Right atrium auricular region (tissue), 2 donors: ENCODE results near the gene CDYL. TPM values are rescaled to one million over a fixed set of nuclear protein-coding genes. Genes with fewer than 3 reads are reported as not detected.

Experiments used
- DNase-seq: peaks from one replicate; pipeline ENCODE4 v3.0.0-alpha.2; 2019; ENCODE audit warnings: low spot score
- H3K27ac ChIP-seq, 2 donors: fragments of 200-600 bp; sonication (generic); 1 replicate in 1 of 2; 2 replicates in 1 of 2; pipeline ENCODE4 v1.5.1; 2016 to 2019
- H3K27me3 ChIP-seq, 2 donors: fragments of 200-600 bp; sonication (generic); one replicate each; pipeline versions ENCODE4 v1.5.1 to v1.6.0; 2017 to 2019
- H3K36me3 ChIP-seq: fragments of 200-600 bp; sonication (generic); one replicate; pipeline ENCODE4 v1.5.1; 2016
- H3K4me1 ChIP-seq, 2 donors: fragments of 200-600 bp; sonication (generic); one replicate each; pipeline versions ENCODE4 v1.5.1 to v1.6.0; 2017 to 2019
- H3K4me3 ChIP-seq, 2 donors: fragments of 200-600 bp; sonication (generic); 1 replicate in 1 of 2; 2 replicates in 1 of 2; pipeline ENCODE4 v1.5.1; 2017 to 2019; ENCODE audit warnings: mild to moderate bottlenecking in 1 of 2, moderate library complexity in 1 of 2
- H3K9me3 ChIP-seq, 2 donors: fragments of 200-600 bp; sonication (generic); one replicate each; pipeline ENCODE4 v1.5.1; 2019
- CTCF ChIP-seq, 2 donors: fragments of 200-600 bp; sonication (generic); IDR thresholded peaks; one replicate each; pipeline ENCODE4 v1.5.1; 2019; ENCODE audit warnings: antibody characterized with exemption in 2 of 2
- total RNA-seq, 2 donors: library from RNA; depleted of rRNA; stranded (reverse); fragments of >200 nt; gene quantifications; one replicate each; pipeline ENCODE4 v1.1.0, GENCODE V29; 2016

Gene CDYL
- total RNA-seq, 2 donors from 2014 or later: 23.7 to 28.9 TPM

DNA sequence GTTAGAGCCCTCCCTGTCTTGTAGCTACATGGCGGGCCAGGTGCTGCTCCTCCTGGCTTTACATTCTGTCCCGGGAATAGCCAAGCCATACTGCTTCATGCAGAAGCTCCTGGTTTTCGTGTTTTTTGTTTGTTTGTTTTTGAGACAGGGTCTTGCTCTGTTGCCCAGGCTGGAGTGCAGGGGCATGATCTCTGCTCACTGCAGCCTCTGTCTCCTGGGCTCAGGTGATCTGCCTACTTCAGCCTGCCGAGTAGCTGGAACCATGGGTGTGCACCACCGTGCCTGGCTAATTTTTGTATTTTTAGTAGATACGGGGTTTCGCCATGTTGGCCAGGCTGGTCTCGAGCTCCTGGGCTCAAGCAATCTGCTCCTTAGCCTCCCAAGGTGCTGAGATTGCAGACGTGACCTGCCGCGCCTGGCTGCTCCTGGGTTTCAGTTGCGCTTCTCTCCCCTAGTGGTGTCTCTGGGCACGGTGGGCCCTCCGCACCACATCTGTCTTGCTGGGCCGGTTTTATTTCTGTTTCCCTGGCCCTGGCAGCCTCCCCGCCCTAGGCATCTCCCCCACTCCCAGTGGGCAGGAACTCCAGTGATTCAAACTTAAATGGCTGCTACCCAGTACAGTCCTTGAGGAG, 12.9 kb downstream of the CDYL start:
- no peak overlapping the region for H3K4me3 ChIP-seq
- H3K36me3 ChIP-seq: no peaks in the 10 kb centered on the region
- peaks cover 0 to 12% of the 10 kb centered on the region in 2 donors for H3K4me1 ChIP-seq
- no peaks in the 10 kb centered on the region for H3K9me3 ChIP-seq
- TF ChIP-seq CTCF (IDR thresholded peaks at IDR 0.05): no peak
- no peaks in the 10 kb centered on the region for H3K27me3 ChIP-seq
- no peak for DNase-seq
- H3K27ac ChIP-seq: no peak overlapping the region

DNA sequence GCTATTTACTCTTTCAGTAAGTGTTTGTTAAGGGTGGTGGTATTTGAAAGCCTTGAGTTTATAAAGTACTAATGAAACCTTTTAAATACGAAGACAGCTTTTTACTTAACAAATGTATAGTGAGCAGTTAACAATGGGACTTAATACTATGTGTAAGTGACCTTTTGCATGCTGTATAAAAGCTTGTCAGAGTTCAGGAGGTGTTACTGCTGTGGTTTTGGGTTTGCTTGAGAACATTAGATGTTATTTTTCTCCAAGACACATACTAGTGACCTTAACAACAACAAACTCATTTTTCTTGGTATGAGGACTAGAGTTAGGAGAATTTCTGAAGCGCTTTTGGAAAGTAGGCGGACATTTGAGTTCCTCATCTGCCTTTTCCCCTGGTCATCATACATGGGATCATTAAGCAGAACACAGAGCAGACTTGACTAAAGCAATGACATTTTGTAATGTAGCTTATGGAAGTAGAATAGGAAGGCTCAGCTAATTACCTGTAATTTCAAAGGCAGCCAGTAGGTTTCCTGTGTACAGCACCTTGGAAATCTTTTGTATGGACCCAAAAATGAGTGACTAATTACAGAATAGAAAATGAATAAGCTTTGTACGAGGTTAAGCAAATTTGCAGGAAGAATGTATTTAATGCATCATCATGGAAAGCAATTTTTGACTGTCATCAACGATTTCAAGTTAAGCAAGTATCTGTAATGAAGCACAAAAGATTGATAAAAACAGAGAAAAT, 14.1 kb downstream of the CDYL start:
- no peaks in the 10 kb centered on the region for H3K27me3 ChIP-seq
- H3K9me3 ChIP-seq: no peaks in the 10 kb centered on the region
- no peak overlapping the region for H3K4me3 ChIP-seq
- no peaks in the 10 kb centered on the region for H3K36me3 ChIP-seq
- H3K4me1 ChIP-seq: peaks cover 0 to 17% of the 10 kb centered on the region in 2 donors
- no peak overlapping the region for H3K27ac ChIP-seq
- DNase-seq: no peak
- TF ChIP-seq CTCF (IDR thresholded peaks at IDR 0.05): no peak

DNA sequence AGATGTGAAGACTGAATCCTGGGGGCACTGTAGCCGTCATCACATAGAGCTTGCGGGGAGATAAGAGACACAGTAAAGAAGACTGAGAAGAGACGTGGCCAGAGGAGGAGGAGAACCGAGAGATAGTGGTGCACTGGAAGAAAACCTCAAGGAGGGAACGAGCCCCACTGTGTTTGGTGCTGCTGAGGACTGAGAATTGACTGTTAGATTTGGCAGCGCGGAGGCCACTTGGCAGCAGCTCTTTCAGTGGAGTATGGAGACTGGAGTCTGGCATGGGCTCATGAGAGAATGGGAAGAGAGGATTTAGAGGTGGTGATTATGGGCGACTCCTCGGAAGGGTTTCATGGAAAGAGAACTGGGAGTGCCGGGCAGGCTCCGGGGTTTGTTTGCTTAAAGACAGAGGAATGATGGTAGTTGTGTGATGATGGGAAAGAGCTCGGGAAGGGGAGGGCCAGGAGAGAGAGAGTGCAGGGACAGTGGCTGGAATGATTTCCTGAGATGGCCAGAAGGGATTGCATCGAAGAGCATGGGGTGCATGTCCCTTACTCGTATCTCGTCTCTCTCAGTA, 18.0 kb downstream of the CDYL start:
- H3K4me3 ChIP-seq: no peak overlapping the region
- H3K27ac ChIP-seq: no peak overlapping the region
- H3K4me1 ChIP-seq: peaks cover 0 to 17% of the 10 kb centered on the region in 2 donors
- H3K27me3 ChIP-seq: no peaks in the 10 kb centered on the region
- no peaks in the 10 kb centered on the region for H3K36me3 ChIP-seq
- no peak for DNase-seq
- no peaks in the 10 kb centered on the region for H3K9me3 ChIP-seq
- TF ChIP-seq CTCF (IDR thresholded peaks at IDR 0.05): no peak

GRCh38 chr6:4797587-4797986, 21.4 kb downstream of the CDYL start:
- no peak overlapping the region for H3K27ac ChIP-seq
- no peaks in the 10 kb centered on the region for H3K27me3 ChIP-seq
- H3K4me1 ChIP-seq: peaks cover 0 to 22% of the 10 kb centered on the region in 2 donors
- no peak for TF ChIP-seq CTCF (IDR thresholded peaks at IDR 0.05)
- peaks cover 0 to 13% of the 10 kb centered on the region in 2 donors for H3K9me3 ChIP-seq
- H3K4me3 ChIP-seq: no peak overlapping the region
- no peak for DNase-seq
- H3K36me3 ChIP-seq: no peaks in the 10 kb centered on the region

DNA sequence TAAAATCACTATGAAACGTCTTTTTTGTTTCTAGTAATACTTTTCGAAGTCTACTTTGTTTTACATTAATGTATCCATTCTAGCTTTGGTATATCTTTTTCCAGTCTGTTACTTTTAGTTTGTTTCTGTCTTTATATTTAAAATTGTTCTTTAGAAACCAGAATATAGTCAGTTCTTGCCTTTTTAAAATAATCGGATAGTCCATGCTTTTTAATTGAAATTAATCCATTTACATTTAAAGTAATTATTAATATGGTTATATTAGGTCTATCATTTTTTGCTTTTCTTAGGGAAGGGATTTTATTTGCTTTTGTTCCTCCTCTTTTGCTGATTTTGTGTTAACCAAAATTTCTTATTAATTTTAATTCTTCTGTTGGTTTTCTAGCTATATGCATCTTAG, 23.7 kb downstream of the CDYL start:
- no peaks in the 10 kb centered on the region for H3K36me3 ChIP-seq
- H3K9me3 ChIP-seq: peaks cover 0 to 13% of the 10 kb centered on the region in 2 donors
- no peak for TF ChIP-seq CTCF (IDR thresholded peaks at IDR 0.05)
- H3K27me3 ChIP-seq: no peaks in the 10 kb centered on the region
- H3K4me3 ChIP-seq: no peak overlapping the region
- DNase-seq: no peak
- no peak overlapping the region for H3K27ac ChIP-seq
- H3K4me1 ChIP-seq: peaks cover 0 to 27% of the 10 kb centered on the region in 2 donors
